GM21360 (cell line): ENCODE data around the gene SUV39H2.
"Not testable (repeated sequence)": the region's sequence is repeated elsewhere in the genome, so short reads cannot be mapped to it uniquely, and the experiment has no call there.

ENCODE experiments used
- ATAC-seq: cut with Tn5 transposase; IDR thresholded peaks from one replicate; pipeline ENCODE4 v1.9.1; 2021; ENCODE audit warnings: mild to moderate bottlenecking, moderate library complexity; ENCODE audit not compliant: unreplicated experiment

SUV39H2 gene

GRCh38 chr10:14926722-14927416 is 48.2 kb downstream of the SUV39H2 start:
- peak; percentile 97 for ATAC-seq

DNA sequence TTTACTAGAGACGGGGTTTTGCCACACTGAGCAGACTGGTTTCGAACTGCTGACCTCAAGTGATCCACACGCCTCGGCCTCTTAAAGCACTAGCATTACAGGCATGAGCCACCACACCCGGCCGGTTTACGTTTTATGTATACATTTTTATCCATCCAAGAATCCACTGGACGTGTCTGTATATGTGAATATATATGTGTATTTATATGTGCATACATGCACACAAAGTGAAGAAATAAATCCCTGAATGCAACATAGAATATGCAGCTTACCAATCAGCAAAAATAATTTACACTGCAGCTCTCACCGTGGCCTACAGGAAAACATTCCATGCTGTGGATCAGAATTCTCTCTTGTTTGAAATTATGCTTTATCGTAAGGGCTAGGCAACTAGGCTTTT is 51.9 kb downstream of the SUV39H2 start:
- ATAC-seq: no peak

DNA sequence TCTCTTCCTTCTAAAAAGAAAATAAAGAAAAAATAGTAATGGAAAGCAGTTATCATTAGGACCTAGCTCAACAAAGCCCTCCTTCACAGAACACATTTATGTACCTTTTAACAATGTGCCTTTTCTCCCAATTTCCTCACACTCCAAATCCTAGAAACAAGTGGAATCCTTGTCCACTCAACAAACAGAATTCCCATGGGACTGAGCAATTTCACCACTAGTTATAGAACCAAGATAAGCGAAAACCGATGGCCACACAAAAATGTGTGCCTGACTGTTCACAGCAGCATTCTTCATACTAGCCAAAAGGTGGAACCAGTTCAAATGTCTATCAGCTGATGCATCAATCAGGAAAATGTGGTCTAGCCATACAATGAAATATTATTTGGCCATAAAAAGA is 57.9 kb downstream of the SUV39H2 start:
- no peak for ATAC-seq

- not testable (repeated sequence) for ATAC-seq
Measured at GRCh38 chr10:14938971-14939370, 60.3 kb downstream of the SUV39H2 start.

GRCh38 chr10:14942147-14942949 is 63.7 kb downstream of the SUV39H2 start:
- peak; percentile 66 for ATAC-seq

GRCh38 chr10:14942950-14943338 is 64.3 kb downstream of the SUV39H2 start:
- ATAC-seq: not testable (repeated sequence)

DNA sequence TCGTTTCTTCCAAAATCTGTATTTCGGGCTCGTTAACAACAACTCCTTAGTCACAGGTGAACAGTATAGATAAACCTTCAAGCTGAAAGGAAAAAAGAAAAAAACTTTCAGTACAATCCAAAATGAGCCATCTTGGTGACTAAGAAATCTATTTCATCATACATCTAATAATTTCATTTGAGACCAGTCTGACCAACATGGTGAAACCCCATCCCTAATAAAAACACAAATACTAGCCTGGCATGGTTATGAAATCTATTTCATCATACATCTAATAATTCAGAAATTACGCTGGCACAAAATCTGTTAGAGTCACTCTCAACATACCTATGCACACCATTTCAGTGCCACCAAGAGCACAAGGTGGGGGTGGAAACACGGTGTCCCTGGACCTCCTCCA is 66.4 kb downstream of the SUV39H2 start:
- no peak for ATAC-seq

DNA sequence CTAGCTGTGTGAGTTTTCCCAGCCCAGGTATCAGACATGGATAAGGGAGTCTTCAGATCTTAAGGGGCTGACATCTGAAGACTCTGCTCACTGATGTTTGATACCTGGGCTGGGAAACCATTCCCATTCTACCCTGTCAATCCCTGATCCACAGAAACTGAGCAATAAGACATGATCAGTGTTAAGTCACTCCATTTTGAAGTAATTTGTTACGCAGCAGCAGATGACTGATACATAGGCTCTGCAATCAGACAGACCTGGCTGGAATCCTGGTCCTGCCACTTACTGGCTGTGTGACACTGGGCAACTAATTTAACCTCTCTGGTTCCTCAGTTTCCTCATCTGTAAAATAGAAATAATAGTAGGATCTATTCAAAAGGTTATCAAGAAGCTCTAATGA is 68.6 kb downstream of the SUV39H2 start:
- ATAC-seq: no peak

GRCh38 chr10:14949291-14949690 is 70.6 kb downstream of the SUV39H2 start:
- no peak for ATAC-seq

GRCh38 chr10:14952851-14953423 is 74.3 kb downstream of the SUV39H2 start:
- ATAC-seq: no peak

DNA sequence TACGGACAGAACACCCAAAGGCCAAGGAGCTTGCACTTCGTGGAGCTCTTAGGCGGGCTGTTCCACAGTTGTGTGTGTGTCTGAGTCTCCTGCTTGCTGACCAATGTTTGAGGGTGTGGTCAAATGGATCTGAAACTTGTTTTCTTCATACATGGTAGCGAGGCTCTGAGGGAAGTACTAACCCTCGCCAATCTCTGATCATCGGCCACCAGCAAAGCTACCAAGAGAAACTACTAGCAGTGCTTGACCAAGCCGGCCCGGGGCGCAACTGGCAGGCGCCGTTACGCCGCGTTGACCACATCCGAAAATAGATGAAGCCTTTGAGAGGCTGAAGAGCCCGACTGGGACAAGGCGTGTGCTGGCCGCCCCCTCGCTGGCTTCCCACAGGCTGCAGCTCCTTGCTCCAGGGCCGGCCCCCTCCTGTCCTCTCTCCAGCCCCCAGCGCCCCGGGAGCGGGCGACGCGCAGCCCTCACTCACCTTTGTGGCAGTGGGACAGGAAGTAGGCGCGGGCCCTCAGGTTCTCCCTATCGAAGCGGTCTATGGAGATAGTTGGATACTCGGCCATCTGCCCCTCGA is 74.8 kb downstream of the SUV39H2 start:
- ATAC-seq: peak; percentile 22
